Activated CD8-positive, alpha-beta T cell treated with anti-CD3 and anti-CD28 coated beads for 36 hours (primary cell): ENCODE results near the gene CACNA1B. TPM values are rescaled to one million over a fixed set of nuclear protein-coding genes. Genes with fewer than 3 reads are reported as not detected.
"Not testable (repeated sequence)": the region's sequence is repeated elsewhere in the genome, so short reads cannot be mapped to it uniquely, and the experiment has no call there.

Source experiments
- ATAC-seq: fragments of 200-7000 bp; cut with Tn5 transposase; one replicate; pipeline ENCODE4 v1.10.0; 2021; ENCODE audit warnings: mild to moderate bottlenecking, moderate library complexity
- CTCF ChIA-PET: fragments of 350-600 bp; sonication (Branson Sonifier 250); formaldehyde crosslinking; loops from one replicate; lab custom pipeline; 2021; ENCODE audit warnings: antibody characterized with exemption; lab: Charles Lee
- POLR2A ChIA-PET: fragments of 350-600 bp; sonication (Branson Sonifier 250); formaldehyde crosslinking; loops from one replicate; lab custom pipeline; 2021; ENCODE audit warnings: antibody characterized with exemption; lab: Charles Lee
- DNase-seq: peaks from one replicate; pipeline ENCODE4 v3.0.0-alpha.2; 2020
- H3K27ac Mint-ChIP-seq: one replicate; pipeline ENCODE4 v1.8.0; 2021; ENCODE audit warnings: mild to moderate bottlenecking, mixed read lengths
- H3K27me3 Mint-ChIP-seq: one replicate; pipeline ENCODE4 v1.8.0; 2021; ENCODE audit warnings: mixed read lengths
- H3K36me3 Mint-ChIP-seq: one replicate; pipeline ENCODE4 v1.8.0; 2021; ENCODE audit warnings: low read depth, mixed read lengths
- H3K4me1 Mint-ChIP-seq: one replicate; pipeline ENCODE4 v1.8.0; 2021; ENCODE audit warnings: low read depth, mixed read lengths
- H3K4me3 Mint-ChIP-seq: one replicate; pipeline ENCODE4 v1.8.0; 2021; ENCODE audit warnings: mild to moderate bottlenecking, moderate library complexity, mixed read lengths
- H3K9me3 Mint-ChIP-seq: one replicate; pipeline ENCODE4 v1.8.0; 2021; ENCODE audit warnings: mixed read lengths
- intact Hi-C: fragments of 100-400 bp; cut with micrococcal nuclease; formaldehyde crosslinking; loops from one replicate; pipeline ENCODE4 v1.10.0; 2022
- total RNA-seq, 2 experiments: library from RNA; stranded (reverse); gene quantifications; one replicate each; pipeline ENCODE4 v1.2.3, GENCODE V29; 2021
- TF ChIP-seq, protein P1 (sequence below): fragments of 200-600 bp; IDR thresholded peaks from one replicate; pipeline ENCODE4 v1.8.0; 2022; ENCODE audit warnings: antibody characterized with exemption, mild to moderate bottlenecking

The CACNA1B gene
- total RNA-seq, 2 experiments from 2014 or later = not detected

DNA sequence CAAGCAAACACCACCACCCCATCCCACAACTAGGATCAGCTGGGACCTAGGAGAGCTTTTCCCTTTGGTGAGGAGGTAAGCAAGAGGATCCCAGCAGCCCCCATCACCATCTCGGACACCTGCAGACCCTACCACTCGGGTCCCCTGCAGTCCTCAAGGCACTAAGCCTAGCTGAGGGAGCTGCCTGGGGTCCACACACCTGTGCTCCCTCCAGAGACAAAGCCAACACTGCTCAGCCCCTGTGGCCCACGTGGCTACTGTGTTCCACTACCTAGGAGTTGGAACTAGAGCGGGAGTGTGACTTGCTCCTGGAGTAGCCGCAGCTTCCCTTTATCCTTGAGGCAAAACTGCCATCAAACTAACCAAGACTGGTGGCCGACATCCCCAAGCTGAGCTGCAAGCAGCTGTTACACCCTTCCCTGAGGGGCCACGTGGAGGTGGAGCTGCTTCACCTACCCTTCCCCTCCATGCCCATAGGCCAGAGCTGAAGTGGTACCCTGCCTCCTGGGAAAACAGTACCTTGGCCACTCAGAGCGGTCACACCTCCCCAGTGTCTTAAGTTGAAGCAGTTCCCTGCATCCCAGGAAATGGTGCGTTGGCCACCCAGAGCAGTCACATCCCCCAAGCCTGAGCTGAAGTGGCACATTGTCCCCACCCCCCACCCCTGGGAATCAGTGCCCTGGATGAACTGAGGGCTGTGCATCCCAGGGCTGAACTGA, 205.5 kb downstream of the CACNA1B start:
- Mint-ChIP-seq H3K4me1 (no peaks in the 10 kb centered on the region), H3K9me3 (peaks cover 14% of the 10 kb centered on the region), H3K36me3 (peaks cover 4% of the 10 kb centered on the region), H3K27me3 (peaks cover 23% of the 10 kb centered on the region), H3K4me3 (no peak overlapping the region), H3K27ac (no peak overlapping the region)
- intact Hi-C loops = no loop called here
- ATAC-seq (no peak), DNase-seq (no peak)
- ChIA-PET POLR2A (no interaction called here), CTCF (no interaction called here)
- TF ChIP-seq, protein P1, sequence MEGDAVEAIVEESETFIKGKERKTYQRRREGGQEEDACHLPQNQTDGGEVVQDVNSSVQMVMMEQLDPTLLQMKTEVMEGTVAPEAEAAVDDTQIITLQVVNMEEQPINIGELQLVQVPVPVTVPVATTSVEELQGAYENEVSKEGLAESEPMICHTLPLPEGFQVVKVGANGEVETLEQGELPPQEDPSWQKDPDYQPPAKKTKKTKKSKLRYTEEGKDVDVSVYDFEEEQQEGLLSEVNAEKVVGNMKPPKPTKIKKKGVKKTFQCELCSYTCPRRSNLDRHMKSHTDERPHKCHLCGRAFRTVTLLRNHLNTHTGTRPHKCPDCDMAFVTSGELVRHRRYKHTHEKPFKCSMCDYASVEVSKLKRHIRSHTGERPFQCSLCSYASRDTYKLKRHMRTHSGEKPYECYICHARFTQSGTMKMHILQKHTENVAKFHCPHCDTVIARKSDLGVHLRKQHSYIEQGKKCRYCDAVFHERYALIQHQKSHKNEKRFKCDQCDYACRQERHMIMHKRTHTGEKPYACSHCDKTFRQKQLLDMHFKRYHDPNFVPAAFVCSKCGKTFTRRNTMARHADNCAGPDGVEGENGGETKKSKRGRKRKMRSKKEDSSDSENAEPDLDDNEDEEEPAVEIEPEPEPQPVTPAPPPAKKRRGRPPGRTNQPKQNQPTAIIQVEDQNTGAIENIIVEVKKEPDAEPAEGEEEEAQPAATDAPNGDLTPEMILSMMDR = no peak

DNA sequence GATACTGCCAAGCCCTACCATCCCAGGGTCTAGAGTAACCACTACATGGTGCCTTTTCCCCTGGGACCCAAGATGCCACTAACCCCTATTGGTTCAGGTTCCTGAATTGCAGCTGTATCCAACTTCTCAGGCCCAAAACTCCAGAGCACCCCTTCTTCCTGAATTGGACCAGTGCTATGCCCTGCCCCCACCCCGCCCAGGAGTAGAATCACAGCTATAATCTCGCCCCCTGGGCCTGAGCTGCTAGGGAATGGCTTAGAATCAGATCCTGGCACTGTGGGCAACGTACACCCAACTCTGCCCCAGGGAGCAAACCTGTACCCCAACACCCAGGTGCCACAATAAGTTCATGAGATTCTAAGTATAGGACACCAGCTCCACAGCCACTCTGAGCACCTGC, 206.3 kb downstream of the CACNA1B start:
- Mint-ChIP-seq H3K36me3 (peaks cover 4% of the 10 kb centered on the region), H3K27ac (no peak overlapping the region), H3K4me1 (no peaks in the 10 kb centered on the region), H3K9me3 (peaks cover 14% of the 10 kb centered on the region), H3K4me3 (no peak overlapping the region), H3K27me3 (peaks cover 17% of the 10 kb centered on the region)
- POLR2A ChIA-PET = no interaction called here
- CTCF ChIA-PET = no interaction called here
- DNase-seq = no peak
- intact Hi-C loops = no loop called here
- TF ChIP-seq, protein P1 = no peak
- ATAC-seq = no peak

DNA sequence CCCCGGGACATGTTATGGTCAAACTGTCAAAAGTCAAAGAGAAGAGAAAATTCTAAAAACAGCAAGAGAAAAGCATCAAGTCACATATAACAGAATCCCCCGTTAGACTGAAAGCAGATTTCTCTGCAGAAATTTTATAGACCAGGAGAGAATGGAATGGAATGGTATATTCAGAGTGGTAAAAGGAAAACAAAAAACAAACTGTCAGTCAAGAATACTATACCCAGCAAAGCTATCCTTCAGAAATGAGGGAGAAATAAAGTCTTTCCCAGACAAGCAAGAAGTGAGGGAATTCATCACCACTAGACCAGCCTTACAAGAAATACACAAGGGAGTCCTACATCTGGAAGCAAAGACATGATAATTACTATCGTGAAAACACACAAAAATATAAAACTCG, 208.0 kb downstream of the CACNA1B start:
- ChIA-PET CTCF (no interaction called here), POLR2A (no interaction called here)
- ATAC-seq (no peak), DNase-seq (no peak)
- TF ChIP-seq, protein P1 = no peak
- no peak overlapping the region for H3K4me3 Mint-ChIP-seq
- H3K27me3 Mint-ChIP-seq = peaks cover 9% of the 10 kb centered on the region
- intact Hi-C loops = no loop called here
- peaks cover 14% of the 10 kb centered on the region for H3K9me3 Mint-ChIP-seq
- H3K4me1 Mint-ChIP-seq = no peaks in the 10 kb centered on the region
- H3K36me3 Mint-ChIP-seq = peaks cover 4% of the 10 kb centered on the region
- no peak overlapping the region for H3K27ac Mint-ChIP-seq

DNA sequence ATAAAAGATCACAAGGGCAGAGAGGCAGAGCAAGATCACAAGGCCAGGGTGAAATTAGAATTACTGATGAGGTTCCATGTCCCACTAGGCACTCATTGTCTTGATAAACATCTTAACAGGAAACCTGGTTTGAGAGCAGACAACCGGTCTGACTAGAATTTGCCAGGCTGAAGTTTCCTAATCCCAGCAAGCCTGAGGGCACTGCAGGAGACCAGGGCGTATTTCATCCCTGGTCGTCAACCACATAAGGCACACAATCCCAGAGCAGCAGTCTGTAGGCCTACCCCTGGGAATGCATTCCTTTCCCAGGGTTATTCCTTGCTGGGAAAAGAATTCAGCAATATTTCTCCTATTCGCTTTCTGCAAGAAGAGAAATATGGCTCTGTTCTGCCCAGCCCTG, 214.5 kb downstream of the CACNA1B start:
- H3K4me3 Mint-ChIP-seq, DNase-seq, H3K9me3 Mint-ChIP-seq, POLR2A ChIA-PET, H3K27me3 Mint-ChIP-seq, CTCF ChIA-PET, H3K36me3 Mint-ChIP-seq, intact Hi-C loops, ATAC-seq, H3K27ac Mint-ChIP-seq, H3K4me1 Mint-ChIP-seq: not testable (repeated sequence)

DNA sequence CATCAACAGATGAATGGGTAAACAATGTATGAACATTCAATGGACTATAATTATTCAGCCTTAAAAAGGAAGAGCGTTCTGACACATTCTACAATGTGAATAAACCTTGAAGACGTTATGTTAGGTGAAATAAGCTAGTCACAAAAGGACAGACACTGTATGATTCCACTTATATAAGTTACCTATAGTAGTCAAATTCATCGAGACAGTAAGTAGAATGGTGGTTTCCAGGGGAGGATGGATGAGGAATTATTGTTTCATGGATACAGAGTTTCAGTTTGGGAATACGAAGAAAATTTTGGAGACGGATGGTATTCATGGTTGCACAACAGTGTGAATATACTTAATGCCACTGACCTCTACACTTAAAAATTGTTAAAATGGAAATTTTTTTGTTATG, 216.4 kb downstream of the CACNA1B start:
- DNase-seq (no peak), ATAC-seq (no peak)
- CTCF ChIA-PET = no interaction called here
- H3K27ac Mint-ChIP-seq = no peak overlapping the region
- H3K36me3 Mint-ChIP-seq = no peaks in the 10 kb centered on the region
- no peaks in the 10 kb centered on the region for H3K4me1 Mint-ChIP-seq
- no peak overlapping the region for H3K4me3 Mint-ChIP-seq
- POLR2A ChIA-PET = no interaction called here
- H3K27me3 Mint-ChIP-seq = peaks cover 2% of the 10 kb centered on the region
- intact Hi-C loops = no loop called here
- H3K9me3 Mint-ChIP-seq = no peaks in the 10 kb centered on the region
- TF ChIP-seq, protein P1 = no peak
